MM.1S (cell line): ENCODE data around the gene TIAM1.

Experiments
- DNase-seq: peaks from one replicate; pipeline ENCODE4 v3.0.0-alpha.2; 2015
- H2AFZ ChIP-seq: fragments of 300-600 bp; sonication (generic); 2 replicates; pipeline ENCODE4 v1.6.0; 2016; ENCODE audit warnings: antibody characterized with exemption, low read length
- H3F3A ChIP-seq: fragments of 300-600 bp; sonication (generic); 2 replicates; pipeline ENCODE4 v1.6.1; 2016; ENCODE audit warnings: mild to moderate bottlenecking, antibody characterized with exemption, low read length, moderate library complexity, mixed read lengths; ENCODE audit not compliant: insufficient read depth
- H3K27ac ChIP-seq: fragments of 300-600 bp; sonication (generic); 2 replicates; pipeline ENCODE4 v1.5.1; 2016; ENCODE audit warnings: mild to moderate bottlenecking, low read length
- H3K27me3 ChIP-seq: fragments of 300-600 bp; sonication (generic); replicated peaks from 2 replicates; pipeline ENCODE4 v1.6.0; 2016; ENCODE audit warnings: low read length; ENCODE audit not compliant: insufficient read depth
- H3K36me3 ChIP-seq: fragments of 300-600 bp; sonication (generic); replicated peaks from 2 replicates; pipeline ENCODE4 v1.6.1; 2016; ENCODE audit warnings: mild to moderate bottlenecking, low read length, mixed read lengths; ENCODE audit not compliant: insufficient read depth
- H3K4me1 ChIP-seq: fragments of 300-600 bp; sonication (generic); 2 replicates; pipeline ENCODE4 v1.6.1; 2016; ENCODE audit warnings: low read length, mixed read lengths
- H3K4me2 ChIP-seq: fragments of 300-600 bp; sonication (generic); 2 replicates; pipeline ENCODE4 v1.6.0; 2016; ENCODE audit warnings: low read depth, low read length
- H3K4me3 ChIP-seq: fragments of 300-600 bp; sonication (generic); 2 replicates; pipeline ENCODE4 v1.5.1; 2016; ENCODE audit warnings: low read length, mixed read lengths
- H3K79me2 ChIP-seq: fragments of 300-600 bp; sonication (generic); 2 replicates; pipeline ENCODE4 v1.6.1; 2016; ENCODE audit warnings: mixed run types, low read length, mixed read lengths
- H3K9ac ChIP-seq: fragments of 300-600 bp; sonication (generic); 2 replicates; pipeline ENCODE4 v1.6.1; 2016; ENCODE audit warnings: low read length, mixed read lengths
- H3K9me2 ChIP-seq: fragments of 300-600 bp; sonication (generic); replicated peaks from 2 replicates; pipeline ENCODE4 v1.6.1; 2016; ENCODE audit warnings: mild to moderate bottlenecking, low read length, mixed read lengths; ENCODE audit not compliant: insufficient read depth
- H3K9me3 ChIP-seq: fragments of 300-600 bp; sonication (generic); replicated peaks from 2 replicates; pipeline ENCODE4 v1.6.1; 2016; ENCODE audit warnings: mild to moderate bottlenecking, low read length, mixed read lengths; ENCODE audit not compliant: insufficient read depth
- H4K20me1 ChIP-seq: fragments of 300-600 bp; sonication (generic); 2 replicates; pipeline ENCODE4 v1.6.1; 2016; ENCODE audit warnings: mild to moderate bottlenecking, low read length, moderate library complexity, mixed read lengths; ENCODE audit not compliant: insufficient read depth
- CTCF ChIP-seq: fragments of 300-600 bp; sonication (generic); IDR thresholded peaks from 2 replicates; pipeline ENCODE4 v1.5.1; 2016; ENCODE audit warnings: antibody characterized with exemption, low read length, mixed read lengths
- EZH2 ChIP-seq: fragments of 300-600 bp; sonication (generic); optimal IDR thresholded peaks from 2 replicates; pipeline ENCODE3; 2017; ENCODE audit warnings: low read depth, mild to moderate bottlenecking, antibody characterized with exemption, low read length, mixed read lengths
- EZH2phosphoT487 ChIP-seq: fragments of 300-600 bp; sonication (generic); IDR thresholded peaks from 2 replicates; pipeline ENCODE4 v1.6.1; 2018; ENCODE audit warnings: antibody characterized with exemption, low read length

Gene TIAM1

DNA sequence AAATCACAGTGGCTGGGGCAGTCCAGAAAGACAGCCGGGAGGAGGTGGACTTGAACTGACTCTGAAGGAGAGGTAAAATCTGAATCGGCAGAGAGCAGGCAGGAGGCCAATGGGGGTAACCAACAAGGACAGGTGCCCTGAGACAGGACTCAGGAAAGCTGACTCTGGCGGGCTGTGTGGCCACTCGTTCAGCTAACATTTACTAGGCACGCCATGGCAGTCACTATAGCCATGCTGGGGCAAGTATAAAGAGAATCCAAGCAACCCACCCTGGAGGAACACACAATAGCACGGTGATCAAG lies 7.4 kb downstream of the TIAM1 start:
- Histone ChIP-seq H3K4me1 (no peaks in the 10 kb centered on the region), H3K27me3 (no peaks in the 10 kb centered on the region), H3K9me2 (no peaks in the 10 kb centered on the region), H3K4me2 (no peak overlapping the region), H3K36me3 (no peaks in the 10 kb centered on the region), H3K9ac (no peak overlapping the region), H4K20me1 (no peaks in the 10 kb centered on the region), H3K4me3 (no peak overlapping the region), H3K79me2 (peaks cover 9% of the 10 kb centered on the region; the same call in 1 of the 2 replicates), H3K9me3 (no peaks in the 10 kb centered on the region), H3F3A (no peaks in the 10 kb centered on the region), H2AFZ (no peak overlapping the region), H3K27ac (no peak overlapping the region)
- DNase-seq, result no peak
- no peak for TF ChIP-seq EZH2phosphoT487
- TF ChIP-seq CTCF, result no peak
- TF ChIP-seq EZH2, result no peak

DNA sequence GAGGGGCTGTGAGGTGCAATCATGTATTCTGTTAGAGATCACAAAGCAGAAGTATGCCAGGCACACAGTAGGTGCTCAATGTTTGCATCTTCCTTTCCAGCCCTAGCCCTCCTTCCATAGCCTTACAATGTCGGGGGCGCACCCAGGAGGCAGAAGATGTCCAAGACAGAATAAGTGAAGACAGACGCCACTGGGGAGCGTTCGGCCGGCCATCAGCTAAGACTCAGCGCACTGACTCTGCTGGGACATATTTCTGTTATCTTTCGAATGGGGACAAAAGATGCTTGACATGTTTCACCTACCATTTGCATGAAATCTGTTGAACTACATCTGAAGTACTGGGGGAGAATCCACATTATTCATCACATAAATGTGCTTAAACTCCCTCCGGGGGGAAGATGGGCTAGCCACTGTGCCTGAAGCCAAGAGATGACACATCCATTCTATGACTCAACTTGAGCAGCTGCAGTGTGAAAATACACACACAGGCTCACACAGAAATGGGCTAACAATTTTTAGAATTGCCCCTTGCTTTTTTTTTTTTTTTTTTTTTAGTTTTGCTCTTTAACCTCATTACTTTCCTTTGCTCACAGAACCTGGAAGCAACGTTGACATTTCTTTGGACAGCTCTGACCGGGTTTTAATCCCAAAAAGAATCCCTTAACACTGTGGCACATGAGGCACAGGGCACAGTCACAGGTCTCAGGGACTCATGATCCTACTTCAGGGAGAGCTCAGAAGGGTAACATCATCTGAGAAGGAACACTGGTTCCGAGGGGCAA lies 7.9 kb downstream of the TIAM1 start:
- Histone ChIP-seq H4K20me1 (no peaks in the 10 kb centered on the region), H3K9me3 (no peaks in the 10 kb centered on the region), H3K27ac (no peak overlapping the region), H3K4me1 (no peaks in the 10 kb centered on the region), H3K9ac (no peak overlapping the region), H3K79me2 (peaks cover 9% of the 10 kb centered on the region; the same call in 1 of the 2 replicates), H3K36me3 (no peaks in the 10 kb centered on the region), H3K27me3 (no peaks in the 10 kb centered on the region), H2AFZ (no peak overlapping the region), H3F3A (no peaks in the 10 kb centered on the region), H3K9me2 (no peaks in the 10 kb centered on the region), H3K4me3 (no peak overlapping the region), H3K4me2 (no peak overlapping the region)
- DNase-seq, result no peak
- TF ChIP-seq EZH2phosphoT487 (no peak), CTCF (no peak), EZH2 (no peak)

GRCh38 chr21:31334648-31335121 lies 9.4 kb downstream of the TIAM1 start:
- DNase-seq, result no peak

More at GRCh38 chr21:31334648-31335121, 9.4 kb downstream of the TIAM1 start:
- Histone ChIP-seq H3K9ac (no peak overlapping the region), H3K27ac (no peak overlapping the region), H3F3A (no peaks in the 10 kb centered on the region), H4K20me1 (no peaks in the 10 kb centered on the region), H3K4me2 (no peak overlapping the region), H2AFZ (no peak overlapping the region), H3K9me3 (no peaks in the 10 kb centered on the region), H3K9me2 (no peaks in the 10 kb centered on the region), H3K79me2 (0 out of 2 replicates have a peak, but pooled peaks cover 5% of the 10 kb centered on the region), H3K36me3 (no peaks in the 10 kb centered on the region), H3K4me1 (no peaks in the 10 kb centered on the region), H3K4me3 (no peak overlapping the region), H3K27me3 (no peaks in the 10 kb centered on the region)
- no peak for TF ChIP-seq EZH2phosphoT487
- no peak for TF ChIP-seq CTCF
- no peak for TF ChIP-seq EZH2
